GM06990 (cell line): ENCODE results near the gene C13orf46.
A peak's percentile ranks its signal among the peaks of the same experiment; 100 is the strongest.

Experiments used
- DNase-seq: peaks from one replicate; pipeline ENCODE4 v3.0.0-alpha.2; 2011; ENCODE audit not compliant: insufficient read length; ENCODE audit errors: extremely low read depth
- H3K27me3 ChIP-seq: replicated peaks from 2 replicates; pipeline ENCODE4 v1.6.0; 2011; ENCODE audit warnings: low read length; ENCODE audit not compliant: control insufficient read depth, insufficient read depth
- H3K36me3 ChIP-seq: 2 replicates; pipeline ENCODE4 v1.5.1; 2011; ENCODE audit warnings: low read length; ENCODE audit not compliant: control insufficient read depth, insufficient read depth
- H3K4me3 ChIP-seq: replicated peaks from 2 replicates; pipeline ENCODE4 v1.5.1; 2011; ENCODE audit warnings: low read depth, mild to moderate bottlenecking, control low read depth, low read length
- TF ChIP-seq, protein P1 (sequence below): IDR thresholded peaks from 2 replicates; pipeline ENCODE4 v1.5.1; 2011; ENCODE audit warnings: low read length, control low read depth, mild to moderate bottlenecking, inconsistent platforms; ENCODE audit not compliant: insufficient read depth, poor library complexity, severe bottlenecking

C13orf46 gene

DNA sequence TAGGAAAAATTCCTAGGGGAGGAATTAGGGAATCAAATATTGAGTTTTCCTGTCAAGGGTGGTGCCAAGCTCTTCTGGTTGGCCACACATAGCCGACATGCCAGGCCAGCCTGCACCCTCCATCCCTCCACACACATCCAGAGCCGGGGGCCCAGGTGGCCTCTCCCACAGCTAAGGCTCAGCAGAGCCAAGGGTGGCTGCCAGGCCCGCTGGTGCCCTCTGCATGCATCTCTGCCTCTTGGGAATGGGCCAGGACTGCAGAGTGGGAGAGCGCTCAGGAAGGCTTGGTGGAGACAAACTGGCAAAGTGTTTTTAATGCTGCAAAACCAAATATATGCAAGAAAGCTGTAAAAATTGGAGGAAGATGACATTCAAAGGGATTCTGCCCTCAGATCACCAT, 67.3 kb downstream of the C13orf46 start:
- no peak for DNase-seq
- TF ChIP-seq, protein P1, sequence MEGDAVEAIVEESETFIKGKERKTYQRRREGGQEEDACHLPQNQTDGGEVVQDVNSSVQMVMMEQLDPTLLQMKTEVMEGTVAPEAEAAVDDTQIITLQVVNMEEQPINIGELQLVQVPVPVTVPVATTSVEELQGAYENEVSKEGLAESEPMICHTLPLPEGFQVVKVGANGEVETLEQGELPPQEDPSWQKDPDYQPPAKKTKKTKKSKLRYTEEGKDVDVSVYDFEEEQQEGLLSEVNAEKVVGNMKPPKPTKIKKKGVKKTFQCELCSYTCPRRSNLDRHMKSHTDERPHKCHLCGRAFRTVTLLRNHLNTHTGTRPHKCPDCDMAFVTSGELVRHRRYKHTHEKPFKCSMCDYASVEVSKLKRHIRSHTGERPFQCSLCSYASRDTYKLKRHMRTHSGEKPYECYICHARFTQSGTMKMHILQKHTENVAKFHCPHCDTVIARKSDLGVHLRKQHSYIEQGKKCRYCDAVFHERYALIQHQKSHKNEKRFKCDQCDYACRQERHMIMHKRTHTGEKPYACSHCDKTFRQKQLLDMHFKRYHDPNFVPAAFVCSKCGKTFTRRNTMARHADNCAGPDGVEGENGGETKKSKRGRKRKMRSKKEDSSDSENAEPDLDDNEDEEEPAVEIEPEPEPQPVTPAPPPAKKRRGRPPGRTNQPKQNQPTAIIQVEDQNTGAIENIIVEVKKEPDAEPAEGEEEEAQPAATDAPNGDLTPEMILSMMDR: no peak
- Histone ChIP-seq H3K36me3 (no peaks in the 10 kb centered on the region), H3K4me3 (no peak overlapping the region), H3K27me3 (no peaks in the 10 kb centered on the region; the same call in none of the 2 replicates)

DNA sequence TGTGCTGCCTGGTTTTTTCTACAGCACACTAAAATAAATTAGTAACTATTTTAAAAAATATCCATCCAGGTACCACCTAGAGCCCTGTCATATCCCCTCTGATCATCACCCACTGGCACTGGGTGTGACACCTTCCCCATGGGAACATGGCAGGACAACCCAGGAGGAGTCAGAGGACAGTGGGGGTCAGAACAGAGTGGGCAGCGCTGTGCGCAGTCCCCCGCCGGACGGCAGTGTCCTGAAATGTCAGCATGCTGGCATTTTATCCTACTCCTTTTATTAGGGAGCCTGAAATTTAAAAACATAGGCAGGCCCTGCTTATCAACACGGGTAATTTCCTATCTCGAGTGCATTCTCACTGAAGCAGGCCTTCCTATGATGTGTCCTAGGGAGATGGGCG, 67.9 kb downstream of the C13orf46 start:
- Histone ChIP-seq H3K27me3 (no peaks in the 10 kb centered on the region; the same call in none of the 2 replicates), H3K4me3 (no peak overlapping the region), H3K36me3 (no peaks in the 10 kb centered on the region)
- TF ChIP-seq, protein P1: no peak
- no peak for DNase-seq

DNA sequence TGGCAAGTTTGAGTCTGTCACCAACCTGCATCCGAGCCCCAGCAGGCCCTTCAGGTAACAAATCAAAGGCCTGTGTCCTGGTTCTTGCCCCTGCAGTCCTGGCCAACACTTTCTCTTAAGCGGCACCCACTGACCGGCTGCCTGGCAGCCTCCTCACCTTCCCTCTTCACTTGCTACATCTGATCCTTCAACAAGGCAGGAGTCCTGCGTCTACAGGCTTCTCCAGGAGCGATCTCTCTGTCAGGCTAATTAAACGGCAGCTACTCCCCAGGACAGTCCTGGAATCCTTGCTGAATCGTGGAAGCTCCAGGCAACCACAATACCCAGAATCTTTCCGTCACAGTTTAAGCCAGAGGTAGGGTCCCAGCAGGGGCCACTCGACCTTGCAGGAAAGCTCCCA, 68.9 kb downstream of the C13orf46 start:
- H3K27me3 ChIP-seq: no peaks in the 10 kb centered on the region; the same call in none of the 2 replicates
- H3K4me3 ChIP-seq: no peak overlapping the region
- TF ChIP-seq, protein P1: no peak
- DNase-seq: no peak
- no peaks in the 10 kb centered on the region for H3K36me3 ChIP-seq

DNA sequence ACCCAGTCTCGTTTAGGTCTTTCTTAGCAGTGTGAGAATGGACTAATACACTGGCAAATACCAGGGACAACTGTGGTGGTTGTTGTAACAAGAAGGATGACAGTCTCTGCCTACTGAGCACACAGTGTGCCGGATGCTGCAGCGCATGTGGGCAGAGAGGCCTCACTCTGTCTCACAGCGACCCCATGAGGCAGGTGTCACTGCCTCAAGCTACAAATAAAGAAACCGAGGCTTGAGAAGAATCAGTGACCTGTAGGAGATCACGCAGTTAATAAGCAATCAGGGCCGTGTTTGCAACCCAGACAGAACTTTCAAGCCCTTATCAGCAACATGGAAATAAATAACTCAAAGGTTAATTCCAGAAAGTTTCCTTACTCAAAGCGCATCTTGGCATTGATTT, 69.5 kb downstream of the C13orf46 start:
- Histone ChIP-seq H3K27me3 (no peaks in the 10 kb centered on the region; the same call in none of the 2 replicates), H3K4me3 (no peak overlapping the region), H3K36me3 (no peaks in the 10 kb centered on the region)
- no peak for DNase-seq
- TF ChIP-seq, protein P1: peak; percentile 59

DNA sequence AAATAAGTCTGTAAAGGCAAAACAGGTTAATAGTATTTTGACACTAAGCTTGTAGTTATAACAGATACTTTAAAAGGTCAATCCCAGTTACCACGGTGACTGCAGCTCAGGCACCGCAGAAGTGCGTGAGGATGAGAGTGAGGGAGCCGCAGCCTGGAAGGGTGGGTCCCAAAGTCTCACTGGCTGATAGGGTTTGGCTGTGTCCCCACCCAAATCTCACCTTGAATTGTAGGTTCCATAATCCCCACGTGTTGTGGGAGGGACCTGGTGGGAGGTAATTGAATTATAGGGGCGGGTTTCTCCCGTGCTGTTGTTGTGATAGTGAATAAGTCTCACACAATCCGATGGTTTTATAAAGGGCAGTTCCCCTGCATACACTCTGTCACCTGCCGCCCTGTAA, 70.0 kb downstream of the C13orf46 start:
- TF ChIP-seq, protein P1: no peak
- DNase-seq: no peak
- H3K4me3 ChIP-seq: no peak overlapping the region
- no peaks in the 10 kb centered on the region for H3K36me3 ChIP-seq
- H3K27me3 ChIP-seq: no peaks in the 10 kb centered on the region; the same call in none of the 2 replicates
